Neural cell (in vitro differentiated cells): ENCODE data around the gene APLF.

Source experiments
- CTCF ChIP-seq: fragments of 450-650 bp; IDR thresholded peaks from 2 replicates; pipeline ENCODE4 v1.5.1; 2014; ENCODE audit warnings: antibody characterized with exemption, mild to moderate bottlenecking, moderate library complexity; ENCODE audit not compliant: poor library complexity, severe bottlenecking
- EP300 ChIP-seq: fragments of 450-650 bp; conservative IDR thresholded peaks from 2 replicates; pipeline ENCODE4 v1.6.1; 2014; ENCODE audit warnings: antibody characterized with exemption, mild to moderate bottlenecking, moderate library complexity; ENCODE audit not compliant: poor library complexity, severe bottlenecking
- EZH2 ChIP-seq: fragments of 200-600, 300-800 bp; shearing (Covaris generic), sonication (generic); IDR thresholded peaks from 2 replicates; pipeline ENCODE4 v1.6.1; 2014; ENCODE audit warnings: antibody characterized with exemption, low read length, borderline replicate concordance, mild to moderate bottlenecking; ENCODE audit not compliant: insufficient read depth, poor library complexity, severe bottlenecking
- POLR2AphosphoS5 ChIP-seq: IDR thresholded peaks from 2 replicates; pipeline ENCODE4 v1.6.1; 2012
- RAD21 ChIP-seq: fragments of 450-650 bp; conservative IDR thresholded peaks from 2 replicates; pipeline ENCODE4 v1.6.1; 2014; ENCODE audit warnings: antibody characterized with exemption, mild to moderate bottlenecking, moderate library complexity
- REST ChIP-seq: IDR thresholded peaks from 2 replicates; pipeline ENCODE4 v1.6.1; 2012; ENCODE audit warnings: borderline replicate concordance
- SMC3 ChIP-seq: fragments of 450-650 bp; conservative IDR thresholded peaks from 2 replicates; pipeline ENCODE4 v1.6.1; 2014; ENCODE audit warnings: antibody characterized with exemption, mild to moderate bottlenecking, moderate library complexity; ENCODE audit not compliant: poor library complexity
- TAF1 ChIP-seq: IDR thresholded peaks from 2 replicates; pipeline ENCODE4 v1.6.1; 2012; ENCODE audit warnings: low read depth

- TF ChIP-seq CTCF (no peak), EZH2 (no peak), EP300 (no peak), TAF1 (no peak), RAD21 (no peak), POLR2AphosphoS5 (no peak), REST (no peak), SMC3 (no peak)
Measured at GRCh38 chr2:68589963-68590362, 122.6 kb downstream of the APLF start.
